Karpas-422 (cell line): ENCODE data around the gene HECW1. TPM values are rescaled to one million over a fixed set of nuclear protein-coding genes. Genes with fewer than 3 reads are reported as not detected.
A peak's percentile ranks its signal among the peaks of the same experiment; 100 is the strongest.
"Not testable (repeated sequence)": the region's sequence is repeated elsewhere in the genome, so short reads cannot be mapped to it uniquely, and the experiment has no call there.

ENCODE experiments used
- DNase-seq: peaks from one replicate; pipeline ENCODE4 v3.0.0-alpha.2; 2015
- H2AFZ ChIP-seq: fragments of 200-600 bp; sonication (generic); 2 replicates; pipeline ENCODE4 v1.6.1; 2014; ENCODE audit warnings: antibody characterized with exemption, low read length, mixed read lengths
- H3K27ac ChIP-seq: fragments of 200-600 bp; sonication (generic); 2 replicates; pipeline ENCODE4 v1.5.1; 2014; ENCODE audit warnings: mild to moderate bottlenecking, low read length, moderate library complexity
- H3K27me3 ChIP-seq: fragments of 200-600 bp; sonication (generic); 2 replicates; pipeline ENCODE4 v1.6.1; 2014; ENCODE audit warnings: low read length, mixed read lengths
- H3K36me3 ChIP-seq: fragments of 200-600 bp; sonication (generic); 2 replicates; pipeline ENCODE4 v1.6.1; 2014; ENCODE audit warnings: low read length, mixed read lengths; ENCODE audit not compliant: insufficient read depth
- H3K4me1 ChIP-seq: fragments of 200-600 bp; sonication (generic); 2 replicates; pipeline ENCODE4 v1.6.1; 2014; ENCODE audit warnings: mild to moderate bottlenecking, low read length, mixed read lengths
- H3K4me2 ChIP-seq: fragments of 200-600 bp; sonication (generic); 2 replicates; pipeline ENCODE4 v1.6.1; 2014; ENCODE audit warnings: low read length, low read depth, mild to moderate bottlenecking; ENCODE audit not compliant: poor library complexity, severe bottlenecking
- H3K4me3 ChIP-seq: fragments of 200-600 bp; sonication (generic); 2 replicates; pipeline ENCODE4 v1.5.1; 2014; ENCODE audit warnings: mild to moderate bottlenecking, antibody characterized with exemption, low read length, mixed read lengths
- H3K79me2 ChIP-seq: fragments of 200-600 bp; sonication (generic); 2 replicates; pipeline ENCODE4 v1.6.1; 2014; ENCODE audit warnings: mild to moderate bottlenecking, low read length, mixed read lengths
- H3K9ac ChIP-seq: fragments of 200-600 bp; sonication (generic); 2 replicates; pipeline ENCODE4 v1.6.0; 2014; ENCODE audit warnings: low read length
- H3K9me2 ChIP-seq: fragments of 200-600 bp; sonication (generic), shearing (Covaris generic); replicated peaks from 2 replicates; pipeline ENCODE4 v1.6.0; 2014; ENCODE audit warnings: mild to moderate bottlenecking, low read length, moderate library complexity; ENCODE audit not compliant: insufficient read depth
- H3K9me3 ChIP-seq: fragments of 300-700, 200-600 bp; sonication (generic); 2 replicates; pipeline ENCODE4 v1.6.1; 2014; ENCODE audit warnings: low read length, mixed read lengths
- H4K20me1 ChIP-seq: fragments of 200-600 bp; sonication (generic); 2 replicates; pipeline ENCODE4 v1.6.1; 2014; ENCODE audit warnings: mild to moderate bottlenecking, antibody characterized with exemption, low read length, low read depth; ENCODE audit not compliant: insufficient read depth
- total RNA-seq: library from RNA; depleted of rRNA; stranded (reverse); fragments of >200 nt; shearing (Covaris generic); gene quantifications from 2 replicates; pipeline ENCODE4 v1.2.3, GENCODE V29; 2014; ENCODE audit warnings: low replicate concordance

Gene HECW1
- total RNA-seq, 1 experiment from 2014 or later, result not detected

DNA sequence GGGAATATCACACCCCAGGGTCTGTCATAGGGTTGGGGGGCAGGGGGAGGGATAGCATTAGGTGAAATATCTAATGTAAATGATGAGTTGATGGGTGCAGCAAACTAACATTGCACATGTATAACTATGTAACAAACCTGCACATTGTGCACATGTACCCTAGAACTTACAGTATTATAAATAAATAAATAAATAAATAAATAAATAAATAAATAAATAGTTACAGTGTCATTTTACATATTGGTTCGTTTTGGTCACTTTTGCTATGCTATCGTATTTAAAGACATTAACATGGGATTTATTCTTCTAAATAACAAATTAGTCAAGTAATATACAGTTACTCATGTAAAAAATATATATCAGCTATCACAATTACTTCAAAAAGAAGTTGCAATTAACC lies 228.7 kb downstream of the HECW1 start:
- H3K79me2 ChIP-seq, result no peaks in the 10 kb centered on the region
- no peak overlapping the region for H3K4me2 ChIP-seq
- H4K20me1 ChIP-seq, result no peaks in the 10 kb centered on the region
- H3K9me2 ChIP-seq, result no peaks in the 10 kb centered on the region
- H2AFZ ChIP-seq, result no peak overlapping the region
- no peak overlapping the region for H3K4me3 ChIP-seq
- H3K9ac ChIP-seq, result no peak overlapping the region
- no peaks in the 10 kb centered on the region for H3K36me3 ChIP-seq
- no peak for DNase-seq
- no peak overlapping the region for H3K27ac ChIP-seq
- H3K4me1 ChIP-seq, result no peaks in the 10 kb centered on the region
- no peaks in the 10 kb centered on the region for H3K27me3 ChIP-seq
- no peaks in the 10 kb centered on the region for H3K9me3 ChIP-seq

DNA sequence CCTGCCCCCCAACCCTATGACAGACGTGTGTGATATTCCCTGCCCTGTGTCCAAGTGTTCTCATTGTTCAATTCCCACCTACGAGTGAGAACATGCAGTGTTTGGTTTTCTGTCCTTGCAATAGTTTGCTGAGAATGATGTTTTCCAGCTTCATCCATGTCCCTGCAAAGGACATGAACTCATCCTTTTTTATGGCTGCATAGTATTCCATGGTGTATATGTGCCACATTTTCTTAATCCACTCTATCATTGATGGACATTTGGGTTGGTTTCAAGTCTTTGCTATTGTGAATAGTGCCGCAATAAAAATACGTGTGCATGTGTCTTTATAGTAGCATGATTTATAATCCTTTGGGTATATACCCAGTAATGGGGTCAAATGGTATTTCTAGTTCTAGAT lies 231.0 kb downstream of the HECW1 start:
- H3K27ac ChIP-seq, H3K36me3 ChIP-seq, H3K4me3 ChIP-seq, H3K9me3 ChIP-seq, H3K79me2 ChIP-seq, DNase-seq, H3K4me2 ChIP-seq, H2AFZ ChIP-seq, H3K4me1 ChIP-seq, H3K27me3 ChIP-seq, H4K20me1 ChIP-seq, H3K9me2 ChIP-seq, H3K9ac ChIP-seq: not testable (repeated sequence)

DNA sequence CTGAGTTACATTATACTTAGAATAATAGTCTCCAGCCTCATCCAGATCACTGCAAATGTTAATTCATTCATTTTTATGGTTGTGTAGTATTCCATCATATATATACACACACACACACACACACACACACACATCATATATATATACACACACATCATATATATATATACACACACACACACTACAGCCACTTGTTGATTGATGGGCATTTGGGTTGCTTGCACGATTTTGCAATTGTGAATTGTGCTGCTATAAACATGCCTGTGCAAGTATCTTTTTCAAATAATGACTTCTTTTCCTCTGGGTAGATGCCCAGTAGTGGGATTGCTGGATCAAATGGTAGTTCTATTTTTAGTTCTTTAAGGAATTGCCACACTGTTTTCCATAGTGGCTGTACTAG lies 233.2 kb downstream of the HECW1 start:
- not testable (repeated sequence) for H3K9me3 ChIP-seq, H4K20me1 ChIP-seq, H3K9me2 ChIP-seq, H3K27ac ChIP-seq, H3K36me3 ChIP-seq, H3K27me3 ChIP-seq, H3K79me2 ChIP-seq, H3K4me2 ChIP-seq, H3K9ac ChIP-seq, H3K4me1 ChIP-seq, H3K4me3 ChIP-seq, DNase-seq, H2AFZ ChIP-seq

DNA sequence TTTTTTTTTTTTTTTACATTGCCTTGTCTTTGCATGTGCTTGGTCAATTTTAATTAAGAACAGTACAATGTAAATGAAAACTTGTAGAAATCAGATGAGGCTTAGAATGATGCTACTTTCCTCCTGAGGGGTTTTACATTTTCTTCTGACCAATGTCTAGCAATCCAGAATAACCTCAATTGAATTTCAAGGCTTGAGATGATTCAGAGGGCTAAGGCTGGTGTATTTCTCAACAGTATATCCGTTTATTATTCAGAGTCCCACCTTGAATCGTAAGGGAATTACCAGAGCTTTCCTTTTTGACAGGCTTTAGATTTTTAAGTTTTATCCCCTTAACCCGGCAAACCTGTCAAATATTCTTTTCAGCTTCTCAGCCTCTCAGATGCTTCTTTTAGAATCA lies 239.2 kb downstream of the HECW1 start:
- Histone ChIP-seq H4K20me1 (no peaks in the 10 kb centered on the region), H3K9ac (no peak overlapping the region), H3K4me3 (no peak overlapping the region), H3K4me1 (peaks cover 2% of the 10 kb centered on the region; the same call in 1 of the 2 replicates), H3K9me3 (no peaks in the 10 kb centered on the region), H3K36me3 (no peaks in the 10 kb centered on the region), H3K9me2 (no peaks in the 10 kb centered on the region), H3K79me2 (no peaks in the 10 kb centered on the region), H3K4me2 (no peak overlapping the region), H2AFZ (no peak overlapping the region), H3K27ac (no peak overlapping the region), H3K27me3 (no peaks in the 10 kb centered on the region)
- DNase-seq, result no peak

DNA sequence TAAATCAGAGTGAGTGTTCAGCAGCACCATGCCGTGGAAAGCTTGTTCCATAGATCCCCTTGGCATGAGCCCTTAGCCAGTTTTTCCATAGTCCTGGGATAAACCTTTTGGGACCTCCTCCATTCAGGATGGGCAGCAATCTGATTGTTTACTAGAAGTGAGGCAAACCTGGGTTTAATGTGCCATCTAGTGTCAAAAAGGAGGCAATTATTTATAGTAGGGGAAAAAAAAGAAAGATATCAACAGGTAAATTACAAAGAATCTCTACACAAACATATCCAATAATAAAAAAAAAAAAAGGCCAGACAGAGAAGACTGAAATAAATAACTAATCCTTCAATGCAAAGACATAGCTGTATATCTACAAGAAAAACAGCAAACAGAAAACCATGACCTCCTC lies 241.5 kb downstream of the HECW1 start:
- no peaks in the 10 kb centered on the region for H4K20me1 ChIP-seq
- no peak for DNase-seq
- no peak overlapping the region for H3K9ac ChIP-seq
- H3K36me3 ChIP-seq, result no peaks in the 10 kb centered on the region
- no peaks in the 10 kb centered on the region for H3K9me2 ChIP-seq
- peaks cover 5% of the 10 kb centered on the region; the same call in 1 of the 2 replicates for H3K4me1 ChIP-seq
- no peak overlapping the region for H3K4me3 ChIP-seq
- no peak overlapping the region for H2AFZ ChIP-seq
- H3K9me3 ChIP-seq, result no peaks in the 10 kb centered on the region
- no peak overlapping the region for H3K4me2 ChIP-seq
- H3K27ac ChIP-seq, result no peak overlapping the region
- no peaks in the 10 kb centered on the region for H3K79me2 ChIP-seq
- no peaks in the 10 kb centered on the region for H3K27me3 ChIP-seq

DNA sequence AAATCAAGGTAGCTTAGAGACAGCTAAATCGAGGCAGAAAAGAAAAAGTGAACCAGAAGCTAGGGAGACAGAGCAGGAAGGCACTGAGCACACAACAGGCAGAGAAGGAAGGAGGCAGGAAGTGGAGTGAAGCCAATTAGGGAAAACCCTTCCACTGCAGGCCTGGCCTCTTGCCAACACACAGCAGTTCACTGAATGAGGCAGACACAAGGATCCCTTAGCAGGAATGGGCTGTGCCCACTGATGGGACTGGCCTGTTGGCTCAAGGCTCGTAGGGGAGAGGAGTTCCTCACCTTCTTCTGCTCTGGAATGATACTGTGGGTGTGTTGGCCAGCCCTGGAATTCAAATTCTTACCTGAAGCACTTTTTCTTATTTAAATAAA lies 250.2 kb downstream of the HECW1 start:
- Histone ChIP-seq H3K4me3 (no peak overlapping the region), H3K4me2 (no peak overlapping the region), H2AFZ (no peak overlapping the region), H3K79me2 (no peaks in the 10 kb centered on the region), H3K36me3 (no peaks in the 10 kb centered on the region), H3K27me3 (no peaks in the 10 kb centered on the region), H3K9me3 (no peaks in the 10 kb centered on the region), H4K20me1 (no peaks in the 10 kb centered on the region), H3K4me1 (peaks cover 23% of the 10 kb centered on the region), H3K9ac (no peak overlapping the region), H3K27ac (peak overlapping the region; percentile 73), H3K9me2 (no peaks in the 10 kb centered on the region)
- DNase-seq, result no peak

DNA sequence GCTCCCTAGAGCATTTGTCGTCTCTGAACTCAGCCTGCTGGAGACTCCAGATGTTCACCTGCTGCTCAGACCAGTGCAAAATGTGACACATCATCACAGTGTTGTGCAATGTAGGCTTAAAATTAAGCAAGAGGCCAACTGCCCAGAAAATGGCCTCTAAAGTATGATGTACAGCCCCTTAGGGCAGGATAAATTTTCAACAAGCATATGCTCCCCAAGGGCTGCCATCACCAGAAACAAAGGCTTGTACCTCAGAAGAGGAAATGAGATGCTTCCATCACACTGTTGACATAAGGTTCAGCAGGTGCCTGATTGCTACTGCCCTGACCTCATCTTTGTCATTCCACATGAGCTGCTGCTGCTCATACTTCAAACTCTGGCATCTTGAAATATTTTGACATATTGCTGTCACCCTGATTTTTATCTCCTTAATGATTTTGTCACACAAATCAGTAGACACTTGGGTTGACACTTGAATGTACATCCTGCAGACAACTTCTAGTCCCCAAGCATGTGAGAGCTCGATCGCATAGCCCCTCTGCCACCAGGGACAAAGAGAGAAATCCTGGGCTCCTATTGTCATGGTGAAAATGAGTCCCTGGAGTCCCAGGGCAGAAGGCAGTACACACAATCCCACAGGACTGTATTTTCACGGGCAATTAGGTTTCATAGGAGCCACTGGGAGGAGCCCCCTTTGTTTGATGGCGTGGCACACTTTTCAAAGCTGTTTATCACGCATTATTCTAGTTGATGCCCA lies 250.8 kb downstream of the HECW1 start:
- Histone ChIP-seq H3K27me3 (no peaks in the 10 kb centered on the region), H4K20me1 (no peaks in the 10 kb centered on the region), H3K4me1 (peaks cover 23% of the 10 kb centered on the region), H3K79me2 (no peaks in the 10 kb centered on the region), H3K27ac (peak overlapping the region; percentile 80), H3K4me3 (no peak overlapping the region), H3K9ac (no peak overlapping the region), H3K9me2 (no peaks in the 10 kb centered on the region), H3K36me3 (no peaks in the 10 kb centered on the region), H3K4me2 (no peak overlapping the region), H3K9me3 (no peaks in the 10 kb centered on the region), H2AFZ (no peak overlapping the region)
- peak; percentile 64 for DNase-seq

DNA sequence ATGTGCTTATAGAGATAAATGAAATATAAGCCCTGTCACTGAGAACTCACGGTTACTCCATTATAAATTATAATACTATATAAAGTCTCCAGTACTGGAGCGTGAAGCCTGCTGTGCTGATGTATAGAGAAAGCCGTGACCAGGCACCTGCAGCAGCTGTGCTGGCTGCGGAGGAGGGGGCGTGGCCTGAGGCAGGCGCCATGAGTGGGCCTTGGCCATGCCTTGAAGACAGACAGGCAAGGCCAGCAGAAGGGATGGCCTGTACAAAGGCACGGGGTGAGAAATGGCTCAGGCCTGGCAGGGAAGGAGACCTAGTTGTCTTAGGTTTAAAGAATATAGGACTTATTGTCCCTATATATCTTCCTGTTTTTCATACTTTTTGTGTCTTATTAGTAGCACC lies 251.9 kb downstream of the HECW1 start:
- H3K36me3 ChIP-seq, result no peaks in the 10 kb centered on the region
- H3K9me2 ChIP-seq, result no peaks in the 10 kb centered on the region
- H4K20me1 ChIP-seq, result no peaks in the 10 kb centered on the region
- no peak overlapping the region for H2AFZ ChIP-seq
- H3K27ac ChIP-seq, result peak overlapping the region; percentile 80
- no peak overlapping the region for H3K4me3 ChIP-seq
- H3K79me2 ChIP-seq, result no peaks in the 10 kb centered on the region
- DNase-seq, result no peak
- no peak overlapping the region for H3K4me2 ChIP-seq
- H3K27me3 ChIP-seq, result no peaks in the 10 kb centered on the region
- H3K9ac ChIP-seq, result no peak overlapping the region
- no peaks in the 10 kb centered on the region for H3K9me3 ChIP-seq
- H3K4me1 ChIP-seq, result peaks cover 23% of the 10 kb centered on the region
